GM19025 (cell line): ENCODE measurements around the gene CD300LG.
"Not testable (repeated sequence)": the region's sequence is repeated elsewhere in the genome, so short reads cannot be mapped to it uniquely, and the experiment has no call there.

Experiments
- ATAC-seq: cut with Tn5 transposase; IDR thresholded peaks from one replicate; pipeline ENCODE4 v1.9.1; 2021; ENCODE audit warnings: mild to moderate bottlenecking, low read depth, moderate library complexity; ENCODE audit not compliant: unreplicated experiment

CD300LG gene

GRCh38 chr17:43849116-43849515, 2.1 kb downstream of the CD300LG start:
- no peak for ATAC-seq

GRCh38 chr17:43852571-43852970, 5.6 kb downstream of the CD300LG start:
- ATAC-seq = no peak

- no peak for ATAC-seq
Observed at GRCh38 chr17:43853546-43853945, 6.6 kb downstream of the CD300LG start.

GRCh38 chr17:43854498-43854897, 7.5 kb downstream of the CD300LG start:
- ATAC-seq = no peak

- no peak for ATAC-seq
Observed at GRCh38 chr17:43855061-43855460, 8.1 kb downstream of the CD300LG start.

- no peak for ATAC-seq
Observed at GRCh38 chr17:43856141-43856540, 9.2 kb downstream of the CD300LG start.

- no peak for ATAC-seq
Observed at GRCh38 chr17:43857141-43857540, 10.2 kb downstream of the CD300LG start.

- no peak for ATAC-seq
Observed at GRCh38 chr17:43857957-43858600, 11.1 kb downstream of the CD300LG start.

GRCh38 chr17:43860077-43860725, 13.2 kb downstream of the CD300LG start:
- ATAC-seq = no peak

- ATAC-seq = no peak
Observed at GRCh38 chr17:43860927-43861622, 14.1 kb downstream of the CD300LG start.

- ATAC-seq = no peak
Observed at GRCh38 chr17:43861960-43862359, 15.0 kb downstream of the CD300LG start.

GRCh38 chr17:43864161-43864984, 17.4 kb downstream of the CD300LG start:
- no peak for ATAC-seq

GRCh38 chr17:43868226-43868994, 21.4 kb downstream of the CD300LG start:
- ATAC-seq = no peak

- not testable (repeated sequence) for ATAC-seq
Observed at GRCh38 chr17:43869031-43869430, 22.1 kb downstream of the CD300LG start.

GRCh38 chr17:43871946-43872690, 25.1 kb downstream of the CD300LG start:
- ATAC-seq = no peak

- no peak for ATAC-seq
Observed at GRCh38 chr17:43873091-43873490, 26.1 kb downstream of the CD300LG start.

GRCh38 chr17:43873815-43874214, 26.8 kb downstream of the CD300LG start:
- no peak for ATAC-seq

GRCh38 chr17:43874293-43874692, 27.3 kb downstream of the CD300LG start:
- ATAC-seq = no peak

GRCh38 chr17:43875476-43876147, 28.6 kb downstream of the CD300LG start:
- no peak for ATAC-seq
